Right ventricle myocardium inferior (tissue), 1 donor: Measurements from ENCODE around the gene CHERP. TPM values are rescaled to one million over a fixed set of nuclear protein-coding genes. Genes with fewer than 3 reads are reported as not detected.
"Not testable (repeated sequence)": the region's sequence is repeated elsewhere in the genome, so short reads cannot be mapped to it uniquely, and the experiment has no call there.

Source experiments
- ATAC-seq: fragments of 200-7000 bp; cut with Tn5 transposase; one replicate; pipeline ENCODE4 v1.9.1; 2020; ENCODE audit warnings: mild to moderate bottlenecking, moderate library complexity
- DNase-seq: peaks from one replicate; pipeline ENCODE4 v3.0.0; 2021; ENCODE audit errors: missing footprints
- intact Hi-C: fragments of 100-400 bp; cut with DNase I; formaldehyde crosslinking; loops from one replicate; pipeline ENCODE4 v1.11.0; 2022
- total RNA-seq: library from RNA; stranded (reverse); fragmentation: NEBNext Ultra II Directional; extraction: Animal tissue kit (Norgen Biotek cat#: 25700); gene quantifications from one replicate; pipeline ENCODE4 v1.2.1, GENCODE V29; 2021
- donor health status: DM: no; HTN: yes; CAD: no; lungs with severe emphysema.

The CHERP gene
- total RNA-seq, 1 donor from 2014 or later, result 17.3 TPM

GRCh38 chr19:16525751-16526481, 16.3 kb downstream of the CHERP start:
- DNase-seq, result no peak
- no peak for ATAC-seq
- intact Hi-C loops, result no loop called here

- DNase-seq (no peak), ATAC-seq (no peak)
- intact Hi-C loops, result no loop called here
These were observed 17.1 kb downstream of the CHERP start for GRCh38 chr19:16524991-16525734.

GRCh38 chr19:16522559-16523377, 19.5 kb downstream of the CHERP start:
- DNase-seq, result no peak
- intact Hi-C loops, result no loop called here
- ATAC-seq, result no peak

GRCh38 chr19:16521715-16522289, 20.4 kb downstream of the CHERP start:
- intact Hi-C loops, result no loop called here
- DNase-seq, result no peak
- ATAC-seq, result no peak

- intact Hi-C loops, result no loop called here
- ATAC-seq (no peak), DNase-seq (no peak)
These were observed 21.1 kb downstream of the CHERP start for GRCh38 chr19:16520986-16521624.

- ATAC-seq (no peak), DNase-seq (no peak)
- intact Hi-C loops, result no loop called here
These were observed 21.9 kb downstream of the CHERP start for GRCh38 chr19:16520074-16520973.

- ATAC-seq (no peak), DNase-seq (no peak)
- intact Hi-C loops, result no loop called here
These were observed 23.0 kb downstream of the CHERP start for GRCh38 chr19:16519230-16519687.

- no peak for ATAC-seq
- intact Hi-C loops, result no loop called here
- DNase-seq, result no peak
These were observed 23.6 kb downstream of the CHERP start for GRCh38 chr19:16518483-16519229.

- ATAC-seq, result no peak
- no peak for DNase-seq
- intact Hi-C loops, result no loop called here
These were observed 24.2 kb downstream of the CHERP start for GRCh38 chr19:16518061-16518460.

- intact Hi-C loops, result no loop called here
- ATAC-seq, result no peak
- no peak for DNase-seq
These were observed 25.2 kb downstream of the CHERP start for GRCh38 chr19:16516923-16517610.

- ATAC-seq (no peak), DNase-seq (no peak)
- intact Hi-C loops, result no loop called here
These were observed 25.9 kb downstream of the CHERP start for GRCh38 chr19:16516381-16516780.

- DNase-seq (no peak), ATAC-seq (no peak)
- intact Hi-C loops, result no loop called here
These were observed 27.7 kb downstream of the CHERP start for GRCh38 chr19:16514383-16515019.

- DNase-seq, result not testable (repeated sequence)
These were observed 29.6 kb downstream of the CHERP start for GRCh38 chr19:16512611-16513010.

GRCh38 chr19:16509141-16510061, 32.8 kb downstream of the CHERP start:
- peak; percentile 87 for ATAC-seq
- no peak for DNase-seq
- intact Hi-C loops, result no loop called here

More at GRCh38 chr19:16512611-16513010, 29.6 kb downstream of the CHERP start:
- intact Hi-C loops, ATAC-seq: not testable (repeated sequence)

- intact Hi-C loops, result no loop called here
- ATAC-seq, result no peak
- DNase-seq, result no peak
These were observed 33.7 kb downstream of the CHERP start for GRCh38 chr19:16508546-16508945.
